Heart left ventricle (tissue), 13 donors: ENCODE results near the gene SEMA4D.

Source experiments
- POLR2A ChIP-seq, 2 donors: fragments of 450-650 bp; IDR thresholded peaks; one replicate each; pipeline ENCODE4 v1.6.1; 2017; ENCODE audit warnings: antibody characterized with exemption in 2 of 2, mild to moderate bottlenecking in 2 of 2, moderate library complexity in 2 of 2
- TF ChIP-seq, protein P1 (sequence below), 12 donors: fragments of 200-600 bp; sonication (generic) in 4 of 12; IDR thresholded peaks; one replicate each; pipeline versions ENCODE4 v1.5.0 to v1.8.0; 2018 to 2022; ENCODE audit warnings: antibody characterized with exemption in 12 of 12, mild to moderate bottlenecking in 5 of 12
- donor health status: ischemic (EF 13 %, LVEDD 7.1; RV severe dilation, severe dysfunction).
- donor health status: DM: no; HTN: yes; CAD: no.
- donor health status: DM: no; HTN: no; CAD: no.
- donor health status: ischemic (EF 25% LVEDD 6.9; RV normal size, moderate dysfunction).
- donor health status: ischemic (EF 25% LVEDD 5.7; RV mildly dilated, moderate dysfunction).
- donor health status: ischemic (EF 35%, LVEDD 5.7; RV mildly dilated, moderate dysfunction).
- donor health status: nonischemic (EF 11% LVEDD 7.7; RV severe dilation, severe dysfunction).
- donor health status: DM: yes; HTN: yes; CAD: no.
- donor health status: PGD.
- donor health status: ischemic (EF 29% LVEDD 5.4; RV normal size, mild dysfunction).
- donor health status: nonischemic (EF 23%, LVEDD 6.1; RV moderate dilation, normal function).

DNA sequence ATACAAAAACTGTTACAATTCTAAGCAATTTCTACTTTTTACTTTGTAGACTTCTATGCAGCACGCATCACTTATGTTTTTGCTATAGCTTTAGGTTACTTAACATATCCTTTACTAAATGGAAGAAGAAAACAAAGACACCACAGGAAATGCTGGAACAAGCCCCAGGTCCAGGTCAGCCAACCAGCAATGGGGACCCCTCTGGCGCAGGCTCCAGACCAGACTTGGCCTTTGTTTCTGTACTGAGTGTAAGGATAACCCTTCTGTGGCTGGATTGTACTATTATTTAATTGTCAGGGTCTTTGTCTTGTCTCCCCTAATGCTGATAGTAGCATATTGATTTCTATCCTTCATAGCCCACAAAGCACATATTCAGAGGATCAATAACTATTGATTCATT is 4.2 kb downstream of the SEMA4D start:
- TF ChIP-seq, protein P1, sequence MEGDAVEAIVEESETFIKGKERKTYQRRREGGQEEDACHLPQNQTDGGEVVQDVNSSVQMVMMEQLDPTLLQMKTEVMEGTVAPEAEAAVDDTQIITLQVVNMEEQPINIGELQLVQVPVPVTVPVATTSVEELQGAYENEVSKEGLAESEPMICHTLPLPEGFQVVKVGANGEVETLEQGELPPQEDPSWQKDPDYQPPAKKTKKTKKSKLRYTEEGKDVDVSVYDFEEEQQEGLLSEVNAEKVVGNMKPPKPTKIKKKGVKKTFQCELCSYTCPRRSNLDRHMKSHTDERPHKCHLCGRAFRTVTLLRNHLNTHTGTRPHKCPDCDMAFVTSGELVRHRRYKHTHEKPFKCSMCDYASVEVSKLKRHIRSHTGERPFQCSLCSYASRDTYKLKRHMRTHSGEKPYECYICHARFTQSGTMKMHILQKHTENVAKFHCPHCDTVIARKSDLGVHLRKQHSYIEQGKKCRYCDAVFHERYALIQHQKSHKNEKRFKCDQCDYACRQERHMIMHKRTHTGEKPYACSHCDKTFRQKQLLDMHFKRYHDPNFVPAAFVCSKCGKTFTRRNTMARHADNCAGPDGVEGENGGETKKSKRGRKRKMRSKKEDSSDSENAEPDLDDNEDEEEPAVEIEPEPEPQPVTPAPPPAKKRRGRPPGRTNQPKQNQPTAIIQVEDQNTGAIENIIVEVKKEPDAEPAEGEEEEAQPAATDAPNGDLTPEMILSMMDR (IDR thresholded peaks at IDR 0.05): no peak
- TF ChIP-seq POLR2A (IDR thresholded peaks at IDR 0.05): no peak
